Suprapubic skin (tissue), 4 donors: ENCODE results near the gene TMEM163.

Experiments
- CTCF ChIP-seq, 2 donors: fragments of 200-600 bp in 1 of 2; fragments of 450-650 bp in 1 of 2; sonication (generic) in 1 of 2; IDR thresholded peaks; one replicate each; pipeline ENCODE4 v1.5.1; 2016 to 2019; ENCODE audit warnings: antibody characterized with exemption in 2 of 2, mild to moderate bottlenecking in 1 of 2, moderate library complexity in 1 of 2
- EP300 ChIP-seq: sonication (generic); formaldehyde crosslinking; IDR thresholded peaks from one replicate; pipeline ENCODE4 v1.6.1; 2017; ENCODE audit warnings: antibody characterized with exemption
- POLR2AphosphoS5 ChIP-seq, 3 donors: sonication (generic); formaldehyde crosslinking; IDR thresholded peaks; one replicate each; pipeline ENCODE4 v1.6.1; 2017; ENCODE audit warnings: antibody characterized with exemption in 3 of 3

GRCh38 chr2:134522496-134523455 is 196.0 kb downstream of the TMEM163 start:
- TF ChIP-seq CTCF (IDR thresholded peaks at IDR 0.05) (no peak), EP300 (no peak), POLR2AphosphoS5 (IDR thresholded peaks at IDR 0.05) (no peak)
